ENCODE results near the gene GDF15. TPM values are rescaled to one million over a fixed set of nuclear protein-coding genes. Genes with fewer than 3 reads are reported as not detected.
"Not testable (repeated sequence)": the region's sequence is repeated elsewhere in the genome, so short reads cannot be mapped to it uniquely, and the experiment has no call there.

GDF15 gene
- total RNA-seq, 1 donor from 2014 or later: not detected

- POLR2A ChIA-PET: no interaction called here
- no peak for TF ChIP-seq CTCF (IDR thresholded peaks at IDR 0.05)
- intact Hi-C loops (cut with micrococcal nuclease): no loop called here
- Mint-ChIP-seq H3K27ac (no peak overlapping the region), H3K9me3 (no peaks in the 10 kb centered on the region), H3K27me3 (no peaks in the 10 kb centered on the region), H3K4me3 (no peak overlapping the region), H3K4me1 (peaks cover 9% of the 10 kb centered on the region), H3K36me3 (ENCODE audit: low read depth) (peaks cover 32% of the 10 kb centered on the region)
- CTCF ChIA-PET: no interaction called here
- DNase-seq (no peak), ATAC-seq (ENCODE audit: low read depth) (no peak)
Observed at GRCh38 chr19:18363787-18364186, 22.2 kb upstream of the GDF15 start.

GRCh38 chr19:18364277-18364825 is 21.6 kb upstream of the GDF15 start:
- DNase-seq; CTCF ChIA-PET; intact Hi-C loops (cut with micrococcal nuclease); H3K4me3 Mint-ChIP-seq; H3K27ac Mint-ChIP-seq; H3K27me3 Mint-ChIP-seq; H3K9me3 Mint-ChIP-seq; H3K4me1 Mint-ChIP-seq: not testable (repeated sequence)
- peaks cover 28% of the 10 kb centered on the region for H3K36me3 Mint-ChIP-seq (ENCODE audit: low read depth)
- peak; percentile 5 for ATAC-seq (ENCODE audit: low read depth)
- POLR2A ChIA-PET: interaction anchor here (0.8 kb wide), 1 partner anchor 1737 kb away, joined by 4 read pairs; no protein-coding TSS in a partner anchor

GRCh38 chr19:18364826-18365528 is 21.0 kb upstream of the GDF15 start:
- POLR2A ChIA-PET: interaction anchor here (0.8 kb wide), 1 partner anchor 1737 kb away, joined by 4 read pairs; no protein-coding TSS in a partner anchor
- DNase-seq (no peak), ATAC-seq (ENCODE audit: low read depth) (no peak)
- CTCF ChIA-PET: no interaction called here
- no peak for TF ChIP-seq CTCF (IDR thresholded peaks at IDR 0.05)
- H3K36me3 Mint-ChIP-seq (ENCODE audit: low read depth): peaks cover 21% of the 10 kb centered on the region
- H3K9me3 Mint-ChIP-seq: no peaks in the 10 kb centered on the region
- H3K4me3 Mint-ChIP-seq: no peak overlapping the region
- H3K4me1 Mint-ChIP-seq: peaks cover 9% of the 10 kb centered on the region
- H3K27me3 Mint-ChIP-seq: no peaks in the 10 kb centered on the region
- no peak overlapping the region for H3K27ac Mint-ChIP-seq
- intact Hi-C loops (cut with micrococcal nuclease): no loop called here

GRCh38 chr19:18366021-18366435 is 19.9 kb upstream of the GDF15 start:
- CTCF ChIA-PET: no interaction called here
- intact Hi-C loops (cut with micrococcal nuclease): no loop called here
- Mint-ChIP-seq H3K27me3 (no peaks in the 10 kb centered on the region), H3K4me1 (peaks cover 9% of the 10 kb centered on the region), H3K27ac (no peak overlapping the region), H3K9me3 (no peaks in the 10 kb centered on the region), H3K4me3 (no peak overlapping the region), H3K36me3 (ENCODE audit: low read depth) (peaks cover 20% of the 10 kb centered on the region)
- no peak for ATAC-seq (ENCODE audit: low read depth)
- DNase-seq: no peak
- no peak for TF ChIP-seq CTCF (IDR thresholded peaks at IDR 0.05)
- POLR2A ChIA-PET: no interaction called here

- Mint-ChIP-seq H3K27ac (no peak overlapping the region), H3K36me3 (ENCODE audit: low read depth) (peaks cover 8% of the 10 kb centered on the region), H3K4me1 (peaks cover 12% of the 10 kb centered on the region), H3K4me3 (no peak overlapping the region), H3K27me3 (no peaks in the 10 kb centered on the region), H3K9me3 (no peaks in the 10 kb centered on the region)
- ChIA-PET POLR2A (interaction anchor here (0.6 kb wide), 2 partner anchors 56 to 186 kb away, joined by 4 to 6 read pairs; no protein-coding TSS in a partner anchor), CTCF (no interaction called here)
- intact Hi-C loops (cut with micrococcal nuclease): no loop called here
- DNase-seq (no peak), ATAC-seq (ENCODE audit: low read depth) (no peak)
- TF ChIP-seq CTCF (IDR thresholded peaks at IDR 0.05): no peak
Observed at GRCh38 chr19:18368504-18369222, 17.3 kb upstream of the GDF15 start.
